ENCODE measurements around the gene LRRC40. TPM values are rescaled to one million over a fixed set of nuclear protein-coding genes. Genes with fewer than 3 reads are reported as not detected.
"Not testable (repeated sequence)": the region's sequence is repeated elsewhere in the genome, so short reads cannot be mapped to it uniquely, and the experiment has no call there.

LRRC40 gene
- total RNA-seq, 2 donors from 2014 or later, result 11.6 to 12.6 TPM

- Mint-ChIP-seq H3K4me3 (peak overlapping the region; percentile 92), H3K27me3 (no peaks in the 10 kb centered on the region), H3K36me3 (ENCODE audit: low read depth) (peaks cover 3% of the 10 kb centered on the region), H3K4me1 (peaks cover 26% of the 10 kb centered on the region), H3K27ac (peak overlapping the region; percentile 97)
- no peak for DNase-seq
- H3K9me3 ChIP-seq (ENCODE audit: control insufficient read depth, low read length, poor library complexity, severe bottlenecking), result no peaks in the 10 kb centered on the region
- ATAC-seq, result peak; percentile 0
Observed at GRCh38 chr1:70220517-70221237, 15.3 kb upstream of the LRRC40 start.

- Mint-ChIP-seq H3K36me3 (ENCODE audit: low read depth) (peaks cover 3% of the 10 kb centered on the region), H3K27ac (peak overlapping the region; percentile 97)
Observed at GRCh38 chr1:70220015-70220414, 14.6 kb upstream of the LRRC40 start.

GRCh38 chr1:70211541-70211940 is 6.2 kb upstream of the LRRC40 start:
- no peaks in the 10 kb centered on the region for H3K27me3 Mint-ChIP-seq
- H3K36me3 Mint-ChIP-seq (ENCODE audit: low read depth), result no peaks in the 10 kb centered on the region
- ATAC-seq (no peak), DNase-seq (no peak)
- H3K4me3 Mint-ChIP-seq, result no peak overlapping the region
- H3K27ac Mint-ChIP-seq, result no peak overlapping the region
- peaks cover 22% of the 10 kb centered on the region for H3K4me1 Mint-ChIP-seq
- H3K9me3 ChIP-seq (ENCODE audit: control insufficient read depth, low read length, poor library complexity, severe bottlenecking), result no peaks in the 10 kb centered on the region

More at GRCh38 chr1:70220015-70220414, 14.6 kb upstream of the LRRC40 start:
- no peaks in the 10 kb centered on the region for H3K9me3 ChIP-seq (ENCODE audit: control insufficient read depth, low read length, poor library complexity, severe bottlenecking)
- ATAC-seq (no peak), DNase-seq (no peak)
- Mint-ChIP-seq H3K27me3 (no peaks in the 10 kb centered on the region), H3K4me3 (peak overlapping the region; percentile 45), H3K4me1 (peaks cover 28% of the 10 kb centered on the region)

DNA sequence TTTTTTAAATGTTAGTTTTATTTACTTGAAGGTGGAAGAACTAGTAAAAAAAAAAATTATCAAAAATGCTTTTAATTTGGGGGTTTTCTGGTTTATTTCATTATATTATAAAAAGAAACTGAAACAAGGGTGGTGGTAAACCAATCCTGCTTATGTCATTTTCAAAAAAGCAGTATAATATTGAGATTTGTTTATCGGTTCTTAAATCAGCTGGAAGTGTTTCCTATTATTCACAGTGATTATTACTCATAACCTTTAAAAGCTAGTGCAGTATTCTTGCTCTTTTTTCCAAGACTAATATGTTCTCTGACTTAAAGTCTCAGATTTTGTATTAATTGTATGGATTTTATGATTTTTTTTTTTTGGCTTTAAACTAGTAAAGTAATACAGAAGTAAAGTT is 5.4 kb upstream of the LRRC40 start:
- no peak overlapping the region for H3K4me3 Mint-ChIP-seq
- no peak for DNase-seq
- no peaks in the 10 kb centered on the region for H3K27me3 Mint-ChIP-seq
- no peaks in the 10 kb centered on the region for H3K9me3 ChIP-seq (ENCODE audit: control insufficient read depth, low read length, poor library complexity, severe bottlenecking)
- H3K36me3 Mint-ChIP-seq (ENCODE audit: low read depth), result no peaks in the 10 kb centered on the region
- no peak for ATAC-seq
- H3K4me1 Mint-ChIP-seq, result peaks cover 23% of the 10 kb centered on the region
- no peak overlapping the region for H3K27ac Mint-ChIP-seq

DNA sequence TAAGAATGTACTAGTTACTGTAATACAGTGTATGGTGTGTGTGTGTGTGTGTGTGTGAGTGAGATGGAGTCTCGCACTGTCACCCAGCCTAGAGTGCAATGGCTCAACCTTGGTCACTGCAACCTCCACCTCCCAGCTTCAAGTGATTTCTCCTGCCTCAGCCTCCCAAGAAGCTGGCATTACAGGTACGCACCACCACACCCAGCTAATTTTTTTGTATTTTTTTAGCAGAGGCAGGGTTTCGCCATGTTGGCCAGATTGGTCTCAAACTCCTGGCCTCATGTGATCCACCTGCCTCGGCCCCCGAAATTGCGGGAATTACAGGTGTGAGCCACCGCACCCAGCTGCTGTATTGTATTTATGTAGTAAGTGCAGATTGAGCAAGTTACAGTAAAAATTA is 2.9 kb upstream of the LRRC40 start:
- no peak for ATAC-seq
- no peaks in the 10 kb centered on the region for H3K36me3 Mint-ChIP-seq (ENCODE audit: low read depth)
- H3K27me3 Mint-ChIP-seq, result no peaks in the 10 kb centered on the region
- H3K4me1 Mint-ChIP-seq, result peaks cover 40% of the 10 kb centered on the region
- DNase-seq, result no peak
- H3K27ac Mint-ChIP-seq, result peak overlapping the region; percentile 98
- no peak overlapping the region for H3K4me3 Mint-ChIP-seq
- no peaks in the 10 kb centered on the region for H3K9me3 ChIP-seq (ENCODE audit: control insufficient read depth, low read length, poor library complexity, severe bottlenecking)

DNA sequence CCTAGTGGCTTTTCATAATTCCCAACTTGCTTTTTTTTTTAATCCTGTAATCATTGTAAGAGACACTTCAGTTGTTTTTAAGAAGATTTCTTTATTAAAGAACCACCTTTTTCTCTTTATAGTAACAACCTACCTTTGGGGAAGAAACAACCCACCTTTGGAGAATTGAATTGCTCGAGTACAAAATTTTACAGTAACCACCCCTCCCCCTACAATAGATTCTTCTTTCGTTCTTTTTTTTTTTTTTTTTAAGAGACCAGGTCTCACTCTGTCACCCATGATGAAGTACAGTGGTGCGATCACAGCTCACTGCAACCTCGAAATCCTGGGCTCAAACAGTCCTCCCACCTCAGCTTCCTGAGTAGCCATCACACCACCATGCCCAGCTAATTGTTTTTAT is 2.1 kb upstream of the LRRC40 start:
- ATAC-seq, result no peak
- Mint-ChIP-seq H3K36me3 (ENCODE audit: low read depth) (no peaks in the 10 kb centered on the region), H3K4me1 (peaks cover 45% of the 10 kb centered on the region), H3K27me3 (no peaks in the 10 kb centered on the region), H3K4me3 (peak overlapping the region; percentile 96), H3K27ac (peak overlapping the region; percentile 98)
- DNase-seq, result no peak
- H3K9me3 ChIP-seq (ENCODE audit: control insufficient read depth, low read length, poor library complexity, severe bottlenecking), result no peaks in the 10 kb centered on the region

- Mint-ChIP-seq H3K27ac (peak overlapping the region; percentile 98), H3K4me1 (peaks cover 50% of the 10 kb centered on the region), H3K4me3 (peak overlapping the region; percentile 96)
- H3K27me3 Mint-ChIP-seq; DNase-seq; H3K9me3 ChIP-seq (ENCODE audit: control insufficient read depth, low read length, poor library complexity, severe bottlenecking); ATAC-seq; H3K36me3 Mint-ChIP-seq (ENCODE audit: low read depth): not testable (repeated sequence)
Observed at GRCh38 chr1:70206833-70207232, 1.5 kb upstream of the LRRC40 start.

- Mint-ChIP-seq H3K27me3 (no peaks in the 10 kb centered on the region), H3K4me1 (peaks cover 49% of the 10 kb centered on the region), H3K36me3 (ENCODE audit: low read depth) (no peaks in the 10 kb centered on the region), H3K4me3 (peak overlapping the region; percentile 96), H3K27ac (peak overlapping the region; percentile 98)
- DNase-seq (no peak), ATAC-seq (no peak)
- H3K9me3 ChIP-seq (ENCODE audit: control insufficient read depth, low read length, poor library complexity, severe bottlenecking), result no peaks in the 10 kb centered on the region
Observed at GRCh38 chr1:70205071-70205433, 327 bp downstream of the LRRC40 start.

GRCh38 chr1:70204600-70204999 is 779 bp downstream of the LRRC40 start:
- Mint-ChIP-seq H3K4me1 (peaks cover 46% of the 10 kb centered on the region), H3K27ac (peak overlapping the region; percentile 98), H3K27me3 (no peaks in the 10 kb centered on the region), H3K4me3 (peak overlapping the region; percentile 96), H3K36me3 (ENCODE audit: low read depth) (no peaks in the 10 kb centered on the region)
- H3K9me3 ChIP-seq (ENCODE audit: control insufficient read depth, low read length, poor library complexity, severe bottlenecking), result no peaks in the 10 kb centered on the region
- DNase-seq (no peak), ATAC-seq (no peak)

- DNase-seq, result no peak
- H3K27me3 Mint-ChIP-seq, result no peaks in the 10 kb centered on the region
- H3K36me3 Mint-ChIP-seq (ENCODE audit: low read depth), result no peaks in the 10 kb centered on the region
- H3K27ac Mint-ChIP-seq, result peak overlapping the region; percentile 98
- no peak for ATAC-seq
- H3K4me3 Mint-ChIP-seq, result peak overlapping the region; percentile 96
- no peaks in the 10 kb centered on the region for H3K9me3 ChIP-seq (ENCODE audit: control insufficient read depth, low read length, poor library complexity, severe bottlenecking)
- peaks cover 46% of the 10 kb centered on the region for H3K4me1 Mint-ChIP-seq
Observed at GRCh38 chr1:70204139-70204538, 1.2 kb downstream of the LRRC40 start.

DNA sequence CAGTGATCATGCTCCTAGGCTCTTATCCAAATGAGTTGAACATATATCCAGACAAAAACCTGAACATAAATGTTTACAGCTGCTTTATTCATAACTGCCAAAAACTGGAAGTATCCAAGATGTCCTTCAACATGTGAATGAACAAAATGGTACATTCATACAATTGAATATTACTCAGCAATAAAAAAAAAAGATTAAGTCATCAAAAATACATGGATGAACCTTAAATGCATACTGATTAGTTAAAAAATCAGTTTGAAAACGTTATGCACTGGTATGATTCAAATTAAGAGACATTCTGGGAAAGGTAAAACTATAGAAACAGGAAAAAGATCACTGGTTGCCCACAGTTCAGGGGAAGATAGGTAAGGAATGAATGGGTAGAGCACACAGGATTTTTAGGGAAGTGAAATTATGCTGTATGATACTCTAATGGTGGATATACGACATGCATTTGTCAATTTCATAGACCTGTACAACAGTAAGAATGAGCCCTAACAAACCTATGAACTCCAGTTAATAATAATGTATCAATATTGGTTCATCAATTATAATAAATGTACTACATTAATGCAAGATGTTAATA is 3.1 kb downstream of the LRRC40 start:
- DNase-seq (no peak), ATAC-seq (no peak)
- Mint-ChIP-seq H3K4me1 (peaks cover 41% of the 10 kb centered on the region), H3K27me3 (no peaks in the 10 kb centered on the region), H3K4me3 (no peak overlapping the region), H3K27ac (no peak overlapping the region), H3K36me3 (ENCODE audit: low read depth) (no peaks in the 10 kb centered on the region)
- H3K9me3 ChIP-seq (ENCODE audit: control insufficient read depth, low read length, poor library complexity, severe bottlenecking), result no peaks in the 10 kb centered on the region

DNA sequence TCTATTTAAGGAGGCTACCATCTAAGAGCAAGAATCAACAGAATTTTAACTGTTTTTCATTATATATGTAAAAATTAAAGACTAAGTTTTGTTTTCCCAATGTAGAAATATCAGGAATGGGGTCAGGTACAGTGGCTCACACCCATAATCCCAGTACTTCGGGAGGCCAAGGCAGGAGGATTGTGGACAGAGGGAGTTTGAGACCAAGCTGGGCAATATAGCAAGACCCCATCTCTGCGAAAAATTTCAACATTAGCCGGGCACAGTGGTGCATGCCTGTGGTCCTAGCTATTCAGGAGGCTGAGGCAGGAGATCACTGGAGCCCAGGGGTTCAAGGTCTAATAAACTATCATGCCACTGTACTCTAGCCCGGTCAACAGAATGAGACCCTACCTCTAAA is 5.3 kb downstream of the LRRC40 start:
- no peak for DNase-seq
- no peaks in the 10 kb centered on the region for H3K9me3 ChIP-seq (ENCODE audit: control insufficient read depth, low read length, poor library complexity, severe bottlenecking)
- H3K27ac Mint-ChIP-seq, result no peak overlapping the region
- no peak overlapping the region for H3K4me3 Mint-ChIP-seq
- H3K4me1 Mint-ChIP-seq, result peaks cover 40% of the 10 kb centered on the region
- no peak for ATAC-seq
- no peaks in the 10 kb centered on the region for H3K27me3 Mint-ChIP-seq
- H3K36me3 Mint-ChIP-seq (ENCODE audit: low read depth), result no peaks in the 10 kb centered on the region

DNA sequence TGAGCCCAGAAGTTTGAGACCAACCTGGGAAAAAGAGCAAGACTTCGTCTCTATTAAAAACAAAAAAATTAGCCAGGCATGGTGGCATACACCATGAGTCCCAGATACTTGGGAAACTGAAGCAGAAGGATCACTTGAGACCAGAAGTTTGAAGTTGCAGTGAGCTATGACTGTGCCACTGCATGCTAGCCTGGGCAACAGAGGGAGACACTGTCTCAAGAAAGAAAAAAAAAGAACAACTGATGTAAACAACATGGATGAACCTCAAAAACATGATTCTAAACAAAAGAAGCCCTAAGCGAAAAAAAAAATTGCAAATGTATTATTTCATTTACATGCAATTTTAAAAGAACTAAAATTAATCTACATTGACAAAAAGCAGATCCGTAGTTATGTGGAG is 9.0 kb downstream of the LRRC40 start:
- H3K36me3 Mint-ChIP-seq (ENCODE audit: low read depth), result no peaks in the 10 kb centered on the region
- H3K4me1 Mint-ChIP-seq, result peaks cover 20% of the 10 kb centered on the region
- H3K9me3 ChIP-seq (ENCODE audit: control insufficient read depth, low read length, poor library complexity, severe bottlenecking), result no peaks in the 10 kb centered on the region
- H3K4me3 Mint-ChIP-seq, result no peak overlapping the region
- no peak overlapping the region for H3K27ac Mint-ChIP-seq
- ATAC-seq (no peak), DNase-seq (no peak)
- no peaks in the 10 kb centered on the region for H3K27me3 Mint-ChIP-seq

DNA sequence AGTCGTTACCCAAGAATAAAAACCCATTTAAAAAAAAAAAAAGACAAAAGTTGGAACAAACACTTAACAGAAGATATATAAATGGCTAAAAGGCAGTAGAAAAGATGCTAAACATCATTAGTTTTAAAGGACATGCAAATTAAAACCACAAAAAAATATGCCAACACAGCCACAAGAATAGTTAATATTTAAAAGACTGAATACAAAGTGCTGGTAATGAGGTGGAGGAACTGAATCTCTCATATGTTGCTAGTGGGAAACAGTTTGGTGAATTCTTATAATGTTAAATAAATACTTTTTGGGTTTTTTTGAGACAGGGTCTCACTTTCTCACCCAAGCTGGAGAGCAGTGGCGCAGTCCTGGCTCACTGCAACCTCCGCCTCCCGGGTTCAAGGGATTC is 10.0 kb downstream of the LRRC40 start:
- no peaks in the 10 kb centered on the region for H3K27me3 Mint-ChIP-seq
- no peak for DNase-seq
- no peak overlapping the region for H3K27ac Mint-ChIP-seq
- H3K4me3 Mint-ChIP-seq, result no peak overlapping the region
- H3K36me3 Mint-ChIP-seq (ENCODE audit: low read depth), result no peaks in the 10 kb centered on the region
- H3K9me3 ChIP-seq (ENCODE audit: control insufficient read depth, low read length, poor library complexity, severe bottlenecking), result no peaks in the 10 kb centered on the region
- peaks cover 16% of the 10 kb centered on the region for H3K4me1 Mint-ChIP-seq
- ATAC-seq, result no peak
